DOHH2 (cell line): Measurements from ENCODE around the gene PRKCE.

Experiments used
- H3F3A ChIP-seq: fragments of 200-600 bp; sonication (generic), shearing (Covaris generic); 2 replicates; pipeline ENCODE4 v1.6.0; 2016; ENCODE audit warnings: antibody characterized with exemption, mild to moderate bottlenecking; ENCODE audit not compliant: control insufficient read depth, insufficient read depth
- H3K27ac ChIP-seq: fragments of 200-600 bp; sonication (generic); 2 replicates; pipeline ENCODE4 v1.5.1; 2014; ENCODE audit warnings: low read depth, mild to moderate bottlenecking, low read length, moderate library complexity
- H3K27me3 ChIP-seq: fragments of 200-600 bp; sonication (generic); 2 replicates; pipeline ENCODE4 v1.6.1; 2014; ENCODE audit warnings: mild to moderate bottlenecking, low read length, mixed read lengths; ENCODE audit not compliant: control insufficient read depth
- H3K36me3 ChIP-seq: fragments of 200-600 bp; sonication (generic); 2 replicates; pipeline ENCODE4 v1.6.1; 2014; ENCODE audit warnings: mild to moderate bottlenecking, low read length, moderate library complexity, mixed read lengths; ENCODE audit not compliant: control insufficient read depth
- H3K4me1 ChIP-seq: fragments of 200-600 bp; sonication (generic); 2 replicates; pipeline ENCODE4 v1.6.1; 2014; ENCODE audit warnings: mild to moderate bottlenecking, low read length, mixed read lengths; ENCODE audit not compliant: control insufficient read depth
- H3K4me2 ChIP-seq: fragments of 200-600 bp; sonication (generic); 2 replicates; pipeline ENCODE4 v1.6.0; 2014; ENCODE audit warnings: mild to moderate bottlenecking, low read length, moderate library complexity
- H3K4me3 ChIP-seq: fragments of 200-600 bp; sonication (generic); 2 replicates; pipeline ENCODE4 v1.5.1; 2014; ENCODE audit warnings: mild to moderate bottlenecking, low read length, mixed read lengths
- H3K79me2 ChIP-seq: fragments of 200-600 bp; sonication (generic); 2 replicates; pipeline ENCODE4 v1.6.1; 2014; ENCODE audit warnings: mild to moderate bottlenecking, low read length, mixed read lengths; ENCODE audit not compliant: control insufficient read depth
- H3K9me2 ChIP-seq: fragments of 200-600 bp; sonication (generic); replicated peaks from 2 replicates; pipeline ENCODE4 v1.6.1; 2014; ENCODE audit warnings: mild to moderate bottlenecking, low read length, mixed read lengths; ENCODE audit not compliant: control insufficient read depth
- H3K9me3 ChIP-seq: fragments of 200-600 bp; sonication (generic); 2 replicates; pipeline ENCODE4 v1.6.1; 2014; ENCODE audit warnings: antibody characterized with exemption, low read length, mixed read lengths; ENCODE audit not compliant: control insufficient read depth, insufficient read depth
- H4K20me1 ChIP-seq: fragments of 200-600 bp; sonication (generic); 2 replicates; pipeline ENCODE4 v1.6.0; 2014; ENCODE audit warnings: low read depth, mild to moderate bottlenecking, antibody characterized with exemption, low read length, moderate library complexity; ENCODE audit not compliant: control insufficient read depth, insufficient read depth
- CTCF ChIP-seq: fragments of 200-600 bp; sonication (generic); IDR thresholded peaks from one replicate; pipeline ENCODE4 v1.5.1; 2014; ENCODE audit warnings: antibody characterized with exemption, mild to moderate bottlenecking, low read depth, low read length; ENCODE audit not compliant: poor library complexity, severe bottlenecking
- EZH2phosphoT487 ChIP-seq: fragments of 200-600 bp; sonication (generic); IDR thresholded peaks from 2 replicates; pipeline ENCODE4 v1.6.1; 2017; ENCODE audit warnings: borderline replicate concordance, mild to moderate bottlenecking, antibody characterized with exemption, low read length, moderate library complexity, mixed read lengths

The PRKCE gene

DNA sequence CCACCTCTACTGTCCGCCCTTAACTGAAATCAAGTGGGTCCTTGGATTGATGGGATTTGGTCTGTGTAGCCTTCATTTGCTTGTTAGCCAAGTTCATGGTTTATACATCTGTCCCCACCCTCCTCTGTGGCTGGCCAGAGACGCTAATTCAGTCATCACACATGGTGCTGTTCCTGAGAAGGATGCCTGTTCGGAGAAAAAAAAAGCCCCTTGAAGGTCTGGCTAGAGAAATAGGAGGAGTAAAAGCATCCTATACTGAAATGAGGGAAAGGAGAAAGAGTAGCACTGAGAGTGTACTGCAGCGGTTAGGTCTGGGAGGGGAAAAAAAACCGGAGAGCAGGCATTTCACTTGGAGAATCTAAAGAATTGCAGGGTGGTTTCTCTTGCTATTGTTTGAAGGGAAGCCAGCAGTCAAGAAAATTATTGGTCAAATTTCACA lies 465.1 kb downstream of the PRKCE start:
- Histone ChIP-seq H3K9me3 (no peaks in the 10 kb centered on the region), H3K4me1 (no peaks in the 10 kb centered on the region), H3K4me3 (no peak overlapping the region), H3K27me3 (no peaks in the 10 kb centered on the region; the same call in 1 of the 2 replicates), H3K4me2 (no peak overlapping the region), H3K27ac (no peak overlapping the region), H3K9me2 (no peaks in the 10 kb centered on the region), H3K79me2 (no peaks in the 10 kb centered on the region), H3K36me3 (no peaks in the 10 kb centered on the region), H3F3A (no peaks in the 10 kb centered on the region), H4K20me1 (no peaks in the 10 kb centered on the region)
- TF ChIP-seq EZH2phosphoT487, result no peak
- no peak for TF ChIP-seq CTCF

GRCh38 chr2:46117379-46117778 lies 465.9 kb downstream of the PRKCE start:
- Histone ChIP-seq H3F3A (no peaks in the 10 kb centered on the region), H3K36me3 (no peaks in the 10 kb centered on the region), H3K9me2 (no peaks in the 10 kb centered on the region), H4K20me1 (no peaks in the 10 kb centered on the region), H3K27ac (no peak overlapping the region), H3K4me1 (no peaks in the 10 kb centered on the region), H3K4me3 (no peak overlapping the region), H3K9me3 (no peaks in the 10 kb centered on the region), H3K27me3 (no peaks in the 10 kb centered on the region; the same call in 1 of the 2 replicates), H3K4me2 (no peak overlapping the region), H3K79me2 (no peaks in the 10 kb centered on the region)
- TF ChIP-seq CTCF (no peak), EZH2phosphoT487 (no peak)

- Histone ChIP-seq H3K4me2 (no peak overlapping the region), H3K27ac (no peak overlapping the region), H3K4me3 (no peak overlapping the region), H4K20me1 (no peaks in the 10 kb centered on the region), H3K9me2 (no peaks in the 10 kb centered on the region), H3K9me3 (no peaks in the 10 kb centered on the region), H3K4me1 (no peaks in the 10 kb centered on the region), H3K36me3 (no peaks in the 10 kb centered on the region), H3F3A (no peaks in the 10 kb centered on the region), H3K27me3 (no peaks in the 10 kb centered on the region; the same call in 1 of the 2 replicates), H3K79me2 (no peaks in the 10 kb centered on the region)
- TF ChIP-seq EZH2phosphoT487 (no peak), CTCF (no peak)
Measured at GRCh38 chr2:46117994-46118393, 466.5 kb downstream of the PRKCE start.
